Inferior parietal cortex (tissue), 1 donor: ENCODE data around the gene CD248.
"Not testable (repeated sequence)": the region's sequence is repeated elsewhere in the genome, so short reads cannot be mapped to it uniquely, and the experiment has no call there.

Source experiments
- DNase-seq: peaks from one replicate; pipeline ENCODE4 v3.0.0-alpha.2; 2016; ENCODE audit errors: extremely low spot score

CD248 gene

DNA sequence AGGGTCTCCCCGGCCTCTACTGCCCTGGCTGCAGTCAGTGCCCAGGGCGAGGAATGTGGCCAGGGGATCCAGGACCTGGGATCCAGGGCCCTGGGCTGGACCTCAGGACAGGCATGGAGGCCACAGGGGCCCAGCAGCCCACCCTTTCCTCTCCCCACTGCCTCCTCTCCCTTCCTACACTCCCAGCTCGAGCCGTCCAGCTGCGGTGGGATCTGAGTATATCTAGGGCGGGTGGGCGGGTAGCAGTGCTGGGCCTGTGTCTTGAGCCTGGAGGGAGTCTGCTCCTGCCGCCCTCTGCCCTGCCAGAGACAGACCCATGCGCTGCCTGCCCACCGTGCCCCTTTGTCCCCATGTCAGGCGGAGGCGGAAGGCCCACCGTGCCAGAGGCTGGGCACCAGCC lies 40.2 kb downstream of the CD248 start:
- not testable (repeated sequence) for DNase-seq

- DNase-seq: no peak
Observed at GRCh38 chr11:66275984-66276612, 40.7 kb downstream of the CD248 start.

- no peak for DNase-seq
Observed at GRCh38 chr11:66275396-66275795, 41.4 kb downstream of the CD248 start.

DNA sequence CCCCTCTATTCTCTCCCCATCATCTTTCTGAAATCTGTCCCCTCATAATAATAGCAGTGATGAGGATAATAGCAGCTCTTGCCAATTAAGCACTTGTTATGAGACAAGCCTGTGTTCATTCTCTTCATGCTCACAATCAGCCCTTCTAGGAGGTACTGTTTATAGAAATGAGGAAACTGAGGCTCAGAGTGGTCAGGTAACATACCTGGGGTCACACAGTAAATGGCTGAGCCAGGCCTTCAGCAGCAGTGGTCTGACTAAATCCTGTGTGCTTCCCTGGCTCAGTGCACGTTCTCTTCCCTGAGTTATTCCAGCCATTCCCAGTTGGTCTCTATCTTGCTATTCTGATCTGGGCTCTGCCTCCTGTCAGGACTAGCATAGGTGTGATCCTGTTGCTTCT lies 42.6 kb downstream of the CD248 start:
- no peak for DNase-seq

- no peak for DNase-seq
Observed at GRCh38 chr11:66272596-66272995, 44.2 kb downstream of the CD248 start.

GRCh38 chr11:66271816-66272215 lies 45.0 kb downstream of the CD248 start:
- DNase-seq: no peak

- DNase-seq: no peak
Observed at GRCh38 chr11:66268952-66269905, 47.6 kb downstream of the CD248 start.

DNA sequence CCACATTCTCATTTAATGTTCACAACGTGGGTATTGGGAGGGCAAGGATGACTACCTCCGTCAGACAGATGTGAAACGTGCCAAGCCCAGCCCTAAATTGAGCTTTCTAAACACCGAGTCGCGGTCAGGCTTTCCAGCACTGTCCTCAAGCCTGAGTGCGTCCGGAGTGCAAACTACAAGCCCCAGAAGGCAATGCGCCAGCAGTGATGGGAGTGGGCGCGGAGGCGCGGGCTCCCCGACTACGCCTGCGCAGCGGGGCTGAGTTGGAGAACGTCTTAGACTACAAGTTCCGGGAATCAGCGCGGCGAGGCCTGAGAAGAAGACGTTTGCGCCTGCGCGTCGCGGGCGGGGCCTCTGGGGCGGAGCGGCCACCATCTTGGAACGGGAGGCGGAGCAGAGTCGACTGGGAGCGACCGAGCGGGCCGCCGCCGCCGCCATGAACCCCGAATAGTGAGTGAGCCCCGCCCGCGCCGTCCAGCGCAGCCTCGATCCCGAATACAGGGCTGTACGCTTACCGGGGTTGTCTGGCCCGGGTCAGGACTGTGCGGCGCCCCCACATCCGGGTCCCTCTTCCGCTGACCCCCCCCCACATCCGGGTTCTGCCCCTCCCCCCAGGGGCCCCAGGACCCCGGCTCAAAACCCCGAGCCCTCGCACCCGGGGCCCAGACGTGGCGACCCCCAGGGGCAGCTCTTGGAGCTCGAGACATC lies 48.4 kb downstream of the CD248 start, which contains the start of gene RAB1B:
TSS of gene RAB1B (plus strand) at position 396 of the 708 bp plus-strand sequence. CDS start at position 437, 41 bp downstream.
- peak; percentile 100 for DNase-seq

GRCh38 chr11:66267379-66268243 lies 49.2 kb downstream of the CD248 start:
- peak; percentile 74 for DNase-seq

GRCh38 chr11:66267039-66267378 lies 49.8 kb downstream of the CD248 start:
- DNase-seq: no peak

DNA sequence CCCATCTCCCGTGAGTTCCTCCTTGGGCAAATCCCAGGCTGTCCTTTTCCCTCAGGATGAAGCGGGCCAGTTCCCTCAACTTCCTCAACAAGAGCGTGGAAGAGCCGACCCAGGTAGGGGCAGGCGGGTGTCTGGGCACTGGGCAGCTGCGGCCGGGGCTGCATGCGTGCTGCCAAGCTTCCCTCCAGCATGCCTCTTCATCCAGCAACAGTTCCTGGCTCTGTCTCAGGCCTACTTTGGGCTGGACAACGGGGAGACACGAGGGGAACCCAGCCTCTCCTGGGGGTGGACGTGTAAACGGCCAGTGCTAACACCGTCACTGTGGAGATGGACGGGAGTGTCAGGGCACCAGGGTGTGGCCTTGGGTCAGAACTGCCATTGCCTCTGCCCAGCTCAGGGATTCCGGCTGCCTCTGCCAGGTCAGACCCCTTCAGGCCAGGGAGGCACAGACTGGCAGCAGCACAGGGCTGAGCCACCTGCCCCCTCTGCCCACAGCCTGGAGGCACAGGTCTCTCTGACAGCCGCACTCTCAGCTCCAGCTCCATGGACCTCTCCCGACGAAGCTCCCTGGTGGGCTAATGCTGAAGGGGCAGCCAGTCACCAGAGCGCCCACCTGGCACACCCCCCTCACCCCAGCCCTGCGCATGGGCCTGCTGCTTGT lies 50.3 kb downstream of the CD248 start:
- no peak for DNase-seq

DNA sequence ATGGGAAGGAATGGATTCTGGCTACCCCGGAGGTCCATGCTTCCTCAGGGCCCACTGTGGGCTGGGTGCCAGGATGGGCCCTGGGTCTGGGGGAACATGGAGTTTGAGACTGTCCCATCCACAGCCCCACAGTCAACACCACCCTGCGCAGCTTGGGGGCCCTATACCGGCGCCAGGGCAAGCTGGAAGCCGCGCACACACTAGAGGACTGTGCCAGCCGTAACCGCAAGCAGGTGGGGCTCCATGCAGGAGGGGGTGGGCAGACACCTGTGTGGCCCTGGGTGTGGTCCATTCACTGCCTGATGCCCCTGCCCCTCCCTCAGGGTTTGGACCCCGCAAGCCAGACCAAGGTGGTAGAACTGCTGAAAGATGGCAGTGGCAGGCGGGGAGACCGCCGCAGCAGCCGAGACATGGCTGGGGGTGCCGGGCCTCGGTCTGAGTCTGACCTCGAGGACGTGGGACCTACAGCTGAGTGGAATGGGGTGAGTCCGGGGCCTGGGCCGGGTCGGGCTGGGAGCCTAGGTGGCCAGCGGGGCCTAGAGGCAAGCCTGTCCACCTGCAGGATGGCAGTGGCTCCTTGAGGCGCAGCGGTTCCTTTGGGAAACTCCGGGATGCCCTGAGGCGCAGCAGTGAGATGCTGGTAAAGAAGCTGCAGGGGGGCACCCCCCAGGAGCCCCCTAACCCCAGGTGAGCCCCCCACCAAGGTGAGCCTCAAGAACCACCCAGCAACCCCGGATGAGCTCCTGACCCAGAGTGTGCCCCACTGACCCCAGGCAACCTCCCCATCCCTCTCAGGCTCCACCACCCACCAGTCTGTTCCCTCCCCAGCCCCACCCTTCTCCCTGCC lies 51.1 kb downstream of the CD248 start:
- no peak for DNase-seq

GRCh38 chr11:66264914-66265313 lies 51.9 kb downstream of the CD248 start:
- no peak for DNase-seq
